HG02623 (cell line): Measurements from ENCODE around the gene EMP2.

Source experiments
- ATAC-seq: cut with Tn5 transposase; IDR thresholded peaks from one replicate; pipeline ENCODE4 v1.9.1; 2021; ENCODE audit warnings: moderate library complexity; ENCODE audit not compliant: unreplicated experiment

EMP2 gene

GRCh38 chr16:10610499-10611184 is 30.2 kb upstream of the EMP2 start:
- ATAC-seq = no peak

GRCh38 chr16:10609402-10609774 is 29.0 kb upstream of the EMP2 start:
- no peak for ATAC-seq

- no peak for ATAC-seq
These were observed 28.4 kb upstream of the EMP2 start for GRCh38 chr16:10608687-10609401.

- no peak for ATAC-seq
These were observed 26.8 kb upstream of the EMP2 start for GRCh38 chr16:10607157-10607556.

GRCh38 chr16:10606607-10607006 is 26.2 kb upstream of the EMP2 start:
- no peak for ATAC-seq

- no peak for ATAC-seq
These were observed 25.2 kb upstream of the EMP2 start for GRCh38 chr16:10605636-10606035.

DNA sequence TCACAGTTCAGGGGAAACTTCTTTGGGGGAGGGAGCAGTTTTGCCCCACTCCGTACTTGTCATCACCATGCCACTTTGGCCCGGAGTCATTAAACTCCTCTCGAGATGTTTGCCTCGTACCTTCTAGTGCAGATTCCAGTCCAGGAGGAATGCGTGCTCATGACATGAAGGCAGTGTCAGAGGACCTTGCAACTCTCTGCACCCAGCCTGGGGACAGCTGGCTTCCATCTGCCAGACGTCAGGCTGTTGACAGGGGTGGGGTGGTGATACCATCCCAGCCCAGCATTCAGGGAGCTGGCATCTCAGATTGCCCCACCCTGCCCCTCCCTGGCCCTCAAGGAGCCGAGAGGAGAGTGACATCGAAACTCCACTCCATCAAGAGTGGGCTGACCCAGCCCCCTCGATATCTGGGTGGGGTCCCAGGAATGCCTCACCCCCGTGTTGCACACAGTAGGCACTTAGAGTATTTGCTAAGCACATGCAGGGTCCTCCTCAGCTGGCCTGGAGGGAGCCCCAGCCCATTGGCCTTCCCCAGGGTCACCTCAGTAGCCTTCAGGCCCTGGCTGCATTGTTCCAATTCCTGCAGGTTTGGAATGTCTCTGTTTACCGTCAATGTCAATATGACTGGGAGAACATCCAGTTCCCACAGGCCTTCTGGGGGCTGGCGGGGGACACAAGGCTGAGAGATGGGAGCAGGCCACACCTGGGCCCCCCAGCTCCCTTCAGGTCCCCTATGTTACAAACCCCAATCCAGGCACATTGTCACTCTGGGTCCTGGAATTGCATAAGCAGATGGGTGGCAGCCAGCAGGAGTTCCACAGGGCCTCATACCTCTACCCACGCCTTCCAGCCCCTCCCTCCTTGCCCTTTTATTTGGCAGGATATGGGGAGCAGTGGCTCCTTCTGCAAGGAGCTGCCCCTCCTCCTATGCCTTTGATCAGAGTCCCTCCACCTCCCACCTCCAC is 21.3 kb upstream of the EMP2 start:
- ATAC-seq = no peak

DNA sequence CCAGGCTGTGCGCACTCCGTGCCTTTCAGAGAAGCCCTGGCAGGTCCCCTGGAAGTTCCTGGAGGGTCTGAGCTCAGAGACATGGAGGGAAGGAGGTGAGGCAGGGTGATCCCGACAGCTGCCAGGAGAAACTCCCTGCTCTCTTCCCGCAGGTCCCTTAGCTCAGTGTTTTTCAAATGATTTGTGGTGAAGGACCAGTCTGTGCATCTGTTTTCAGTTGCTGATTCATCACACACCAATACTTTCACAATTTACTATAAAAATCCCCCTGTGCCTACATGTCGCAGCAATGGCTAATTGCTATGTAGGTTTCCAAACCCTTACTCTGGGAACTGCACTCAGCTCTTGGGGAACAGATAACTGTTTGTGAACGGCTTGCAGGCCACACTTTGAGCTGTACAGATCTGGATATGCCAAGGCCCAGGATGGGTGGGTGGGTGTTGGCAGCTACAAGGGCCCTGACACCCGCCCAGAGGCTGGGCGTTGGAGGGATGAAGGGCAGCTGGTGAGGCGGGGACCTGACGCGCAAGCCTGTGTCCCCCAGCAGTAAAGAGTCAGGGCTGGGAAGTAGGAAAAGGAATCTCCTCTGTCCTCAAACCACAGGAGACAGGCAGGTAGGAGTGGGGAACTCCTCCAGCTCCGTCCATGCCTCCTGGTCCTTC is 20.5 kb upstream of the EMP2 start:
- ATAC-seq = no peak

- ATAC-seq = no peak
These were observed 19.2 kb upstream of the EMP2 start for GRCh38 chr16:10599626-10600025.

GRCh38 chr16:10598157-10598556 is 17.8 kb upstream of the EMP2 start:
- ATAC-seq = no peak

DNA sequence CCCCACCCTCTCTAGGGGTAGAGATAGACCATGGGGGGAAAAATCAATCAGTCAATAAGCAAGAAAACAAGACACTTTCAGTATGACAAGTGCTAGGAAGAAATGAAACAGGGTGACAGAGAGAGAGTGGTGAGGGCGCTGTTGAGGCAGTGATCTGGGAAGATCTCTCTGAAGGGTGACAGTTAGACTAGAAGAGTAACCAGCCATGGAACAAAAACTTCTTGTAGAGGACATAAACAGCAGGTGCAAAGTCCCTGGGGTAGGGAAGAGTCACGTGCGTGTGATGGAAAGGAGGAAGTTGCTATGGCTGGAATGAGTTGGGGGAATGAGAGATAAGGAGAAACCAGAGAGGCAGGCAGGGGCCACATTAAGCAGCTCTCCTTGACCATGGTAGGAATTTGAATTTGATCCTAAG is 16.8 kb upstream of the EMP2 start:
- no peak for ATAC-seq

DNA sequence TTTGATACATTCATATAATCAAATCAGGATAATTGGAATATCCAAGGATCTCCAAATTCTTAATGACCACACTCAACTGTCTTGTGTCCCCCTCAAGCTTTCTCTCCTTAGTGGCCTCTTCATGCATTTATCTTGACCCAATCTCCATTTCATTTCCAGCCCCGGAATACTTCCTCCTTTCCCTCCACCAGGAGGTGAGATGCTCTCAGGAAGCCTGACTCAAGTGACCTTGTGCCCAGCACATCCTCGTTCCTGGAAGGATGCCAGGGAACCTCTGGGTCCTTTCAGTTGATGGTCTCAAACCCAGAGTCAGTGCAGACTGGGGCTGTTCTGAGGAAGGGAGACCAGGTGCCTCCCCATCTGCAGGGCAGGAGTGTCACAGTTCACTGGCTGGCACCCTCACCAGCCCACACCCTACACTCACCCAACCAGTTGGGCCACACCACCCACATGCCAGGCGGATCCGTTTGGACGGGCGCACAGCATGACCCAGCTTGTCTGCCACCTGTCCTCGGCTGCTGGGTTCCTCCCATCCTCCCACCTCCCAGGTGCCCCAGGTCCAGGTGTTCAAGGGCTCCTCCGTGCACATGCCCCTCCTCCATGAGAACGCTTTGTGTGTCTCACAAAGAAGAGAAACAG is 14.0 kb upstream of the EMP2 start:
- no peak for ATAC-seq

GRCh38 chr16:10592611-10593010 is 12.2 kb upstream of the EMP2 start:
- ATAC-seq = no peak

GRCh38 chr16:10590342-10590741 is 9.9 kb upstream of the EMP2 start:
- no peak for ATAC-seq

DNA sequence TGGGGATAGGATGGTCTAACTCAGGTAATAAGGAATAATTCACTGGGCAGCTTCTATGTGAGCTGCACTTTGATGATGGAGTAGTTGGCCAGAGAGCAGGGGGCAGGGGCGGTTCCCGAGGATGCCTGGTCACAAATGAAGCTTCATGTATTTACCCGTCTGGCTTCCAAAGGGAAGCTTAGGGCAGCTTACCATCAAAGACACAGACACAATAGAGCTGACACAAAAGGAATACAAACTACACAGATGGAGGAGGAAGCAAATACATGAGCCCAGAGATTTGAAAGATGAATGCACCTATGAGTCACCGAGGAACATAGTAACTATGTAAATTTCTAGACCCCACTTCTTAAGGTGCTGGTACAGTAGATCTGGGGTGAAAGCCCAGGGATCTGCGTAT is 8.7 kb upstream of the EMP2 start:
- ATAC-seq = no peak

DNA sequence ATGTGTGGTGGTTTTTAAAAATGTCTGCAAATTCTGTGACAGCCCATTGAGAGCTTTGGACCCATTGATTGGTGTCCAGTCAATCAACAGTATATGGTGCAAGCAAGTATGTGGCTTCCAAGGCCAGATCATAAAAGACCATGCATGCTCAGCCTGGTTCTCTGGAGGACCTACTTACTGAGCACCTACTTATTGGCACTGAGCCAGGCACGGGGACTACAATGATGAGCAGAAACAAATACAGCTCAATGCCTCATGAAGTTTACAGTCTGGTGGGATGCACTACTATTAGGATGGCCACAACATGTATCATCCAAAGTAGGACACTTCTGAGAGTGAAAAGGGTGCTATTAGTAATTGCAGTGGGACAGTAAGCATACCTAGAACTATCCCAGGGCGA is 7.2 kb upstream of the EMP2 start:
- ATAC-seq = no peak

- ATAC-seq = no peak
These were observed 4.6 kb upstream of the EMP2 start for GRCh38 chr16:10584981-10585438.

DNA sequence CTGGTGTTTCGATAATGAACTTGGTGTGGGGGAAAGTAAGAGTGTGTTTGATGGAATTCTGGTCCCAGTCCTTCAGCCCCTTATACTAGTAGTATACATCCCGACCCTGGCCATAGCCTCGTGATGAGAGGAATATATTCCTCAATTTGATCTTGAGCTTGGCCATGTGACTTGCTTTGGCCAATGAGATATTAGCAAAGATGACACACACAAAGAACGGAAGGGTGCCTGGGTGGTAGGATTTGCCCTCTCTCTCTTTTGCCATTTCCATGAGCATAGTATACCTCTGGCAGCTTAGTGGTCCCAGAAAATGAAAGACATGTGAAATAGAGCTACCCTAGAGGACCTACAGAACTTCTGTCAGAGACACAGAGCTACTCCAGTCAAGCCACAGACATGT is 2.9 kb upstream of the EMP2 start:
- ATAC-seq = no peak

GRCh38 chr16:10581507-10581906 is 1.1 kb upstream of the EMP2 start:
- ATAC-seq = no peak

GRCh38 chr16:10580883-10581247 is 467 bp upstream of the EMP2 start:
- no peak for ATAC-seq

DNA sequence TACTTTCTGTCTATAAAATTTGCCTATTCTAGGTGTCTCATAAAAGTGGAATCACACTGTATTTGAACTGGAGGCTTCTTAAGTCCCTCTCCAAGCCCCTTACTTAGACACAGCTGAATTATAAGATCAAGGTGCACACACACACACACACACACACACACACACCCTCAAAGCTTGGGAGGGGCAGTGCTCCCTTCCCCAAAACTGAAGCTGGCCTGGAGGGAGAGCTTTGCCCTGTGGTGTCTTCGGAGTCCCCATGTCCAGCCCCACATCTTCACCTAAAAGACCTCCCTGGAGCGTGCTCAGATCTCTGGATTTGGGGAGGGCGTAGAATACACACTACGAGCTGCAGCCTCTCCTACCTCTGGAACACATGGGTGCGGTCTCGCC is 828 bp downstream of the EMP2 start:
- no peak for ATAC-seq
